ENCODE data around the gene PTPRS.

The PTPRS gene

DNA sequence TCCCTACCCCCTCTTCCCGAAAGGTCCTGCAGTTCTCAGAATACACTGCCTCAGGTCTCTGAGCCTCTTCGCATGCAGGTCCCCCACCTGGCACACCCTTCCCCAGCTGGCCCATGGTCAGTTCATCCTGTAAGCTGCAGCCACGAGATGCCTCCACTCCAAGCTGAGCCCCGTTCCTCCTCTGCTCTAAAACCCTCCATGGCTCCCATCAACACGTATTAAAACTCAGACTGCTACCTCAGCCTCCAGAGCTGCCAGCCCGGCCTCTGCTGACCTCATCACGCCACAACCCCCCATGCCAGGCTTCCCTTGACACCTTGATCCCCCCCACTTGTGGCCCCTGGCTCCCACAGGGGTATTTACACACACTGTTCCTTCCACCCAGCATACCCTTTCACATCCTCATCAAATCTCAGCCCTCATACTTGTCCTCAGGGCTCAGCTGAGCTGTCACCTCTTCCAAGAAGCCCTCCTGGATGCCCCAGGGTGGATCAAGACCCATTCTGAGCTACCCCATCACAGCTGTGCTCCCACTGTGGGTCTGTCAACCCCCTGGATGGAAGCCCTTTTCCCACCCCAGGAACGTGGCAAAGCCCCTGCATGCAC lies 48.9 kb downstream of the PTPRS start:
- H3K4me3 ChIP-seq (ENCODE audit: low read depth, low read length): no peak overlapping the region
- TF ChIP-seq, protein P1, sequence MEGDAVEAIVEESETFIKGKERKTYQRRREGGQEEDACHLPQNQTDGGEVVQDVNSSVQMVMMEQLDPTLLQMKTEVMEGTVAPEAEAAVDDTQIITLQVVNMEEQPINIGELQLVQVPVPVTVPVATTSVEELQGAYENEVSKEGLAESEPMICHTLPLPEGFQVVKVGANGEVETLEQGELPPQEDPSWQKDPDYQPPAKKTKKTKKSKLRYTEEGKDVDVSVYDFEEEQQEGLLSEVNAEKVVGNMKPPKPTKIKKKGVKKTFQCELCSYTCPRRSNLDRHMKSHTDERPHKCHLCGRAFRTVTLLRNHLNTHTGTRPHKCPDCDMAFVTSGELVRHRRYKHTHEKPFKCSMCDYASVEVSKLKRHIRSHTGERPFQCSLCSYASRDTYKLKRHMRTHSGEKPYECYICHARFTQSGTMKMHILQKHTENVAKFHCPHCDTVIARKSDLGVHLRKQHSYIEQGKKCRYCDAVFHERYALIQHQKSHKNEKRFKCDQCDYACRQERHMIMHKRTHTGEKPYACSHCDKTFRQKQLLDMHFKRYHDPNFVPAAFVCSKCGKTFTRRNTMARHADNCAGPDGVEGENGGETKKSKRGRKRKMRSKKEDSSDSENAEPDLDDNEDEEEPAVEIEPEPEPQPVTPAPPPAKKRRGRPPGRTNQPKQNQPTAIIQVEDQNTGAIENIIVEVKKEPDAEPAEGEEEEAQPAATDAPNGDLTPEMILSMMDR (IDR thresholded peaks at IDR 0.05; ENCODE audit: low read depth, low read length, missing control alignments): no peak
- no peak for DNase-seq (ENCODE audit: low read depth)
